ENCODE measurements around the gene PCNT. TPM values are rescaled to one million over a fixed set of nuclear protein-coding genes. Genes with fewer than 3 reads are reported as not detected.

PCNT gene
- total and polyA plus RNA-seq, 2 of the 8 experiments (the other 6 are each of a cell fraction or from before 2014, with no cell fraction given), result 9.9 to 45.1 TPM

DNA sequence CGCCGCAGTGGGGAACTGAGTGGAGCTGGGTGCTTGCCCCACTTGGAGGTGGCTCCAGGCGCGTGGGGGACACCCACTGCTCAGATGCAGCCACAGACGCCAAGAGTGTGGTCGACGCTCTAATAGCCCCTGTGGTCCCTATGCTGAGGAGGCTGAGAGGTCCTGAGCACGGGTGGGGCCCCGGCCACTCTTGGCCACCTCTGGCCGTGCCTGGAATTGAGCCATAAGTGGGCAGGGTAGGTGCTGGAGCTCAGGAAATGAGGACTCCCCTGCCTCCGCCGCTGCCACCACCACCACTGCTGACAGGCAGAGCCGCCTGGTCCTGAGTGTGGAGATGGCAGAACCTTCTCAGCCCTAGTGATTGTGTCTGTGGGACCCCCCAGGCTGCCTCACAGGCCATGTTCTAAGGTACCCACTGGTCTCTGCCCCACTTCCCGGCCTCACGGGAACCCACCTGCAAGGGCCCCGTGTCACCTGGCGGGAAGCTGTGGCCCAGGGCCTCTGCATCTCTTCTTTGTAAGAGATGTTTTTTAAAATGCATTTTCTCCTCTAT is 100.2 kb downstream of the PCNT start:
- peaks cover 4 to 20% (median 10%) of the 10 kb centered on the region in 4 experiments; a peak in 7 of 8 replicates for H3K36me3 ChIP-seq (ENCODE audit: control insufficient read depth in 2 of 4, insufficient read depth in 4 of 4, low read length in 3 of 4)
- H2BK120ac ChIP-seq (replicated peaks; ENCODE audit: low read depth, low read length), result no peak overlapping the region
- no peaks in the 10 kb centered on the region for H3K9me3 ChIP-seq (ENCODE audit: insufficient read depth in 2 of 2, low read depth in 1 of 2, low read length in 1 of 2)
- no peak overlapping the region for H3K9ac ChIP-seq (replicated peaks in 1 of 4; ENCODE audit: extremely low read depth in 1 of 4, low read depth in 3 of 4, low read length in 3 of 4)
- H3K23ac ChIP-seq (ENCODE audit: insufficient read length), result no peak overlapping the region
- no peaks in the 10 kb centered on the region for H4K20me1 ChIP-seq (replicated peaks in 1 of 2; ENCODE audit: control insufficient read depth in 1 of 2, insufficient read depth in 2 of 2, low read length in 2 of 2)
- H3K4ac ChIP-seq (replicated peaks; ENCODE audit: insufficient read length, low read depth, low read length), result peak overlapping the region; percentile 60
- H3K4me1 ChIP-seq (replicated peaks in 1 of 4; ENCODE audit: control insufficient read depth in 3 of 4, insufficient read depth in 4 of 4, low read length in 3 of 4), result peaks cover 0 to 16% (median 6%) of the 10 kb centered on the region in 4 experiments; a peak in 5 of 7 replicates
- H3K79me2 ChIP-seq (ENCODE audit: control insufficient read depth in 1 of 2, insufficient read depth in 2 of 2, low read length in 2 of 2), result no peaks in the 10 kb centered on the region
- WGBS, 2 experiments (ENCODE audit: extremely low coverage in 1 of 2, insufficient coverage in 1 of 2, insufficient read length in 1 of 2, insufficient replicate concordance in 2 of 2, low coverage in 1 of 2, low lambda C conversion rate in 2 of 2, missing lambda C conversion rate in 1 of 2), result 90% methylated on average over 17 of the region's 17 CpGs; no CpG with 5 or more reads in 1 of the 2 experiments
- FAIRE-seq (no peak), DNase-seq (ENCODE audit: low read depth in 1 of 2, low spot score in 2 of 2) (no peak)
- peak overlapping the region; percentile 98 for H4K91ac ChIP-seq (replicated peaks; ENCODE audit: insufficient read length, low read length)
- peak overlapping the region; percentile 78; the same call in 1 of the 2 replicates for H3K18ac ChIP-seq (ENCODE audit: extremely low read depth, low read length)
- TF ChIP-seq, protein P1, sequence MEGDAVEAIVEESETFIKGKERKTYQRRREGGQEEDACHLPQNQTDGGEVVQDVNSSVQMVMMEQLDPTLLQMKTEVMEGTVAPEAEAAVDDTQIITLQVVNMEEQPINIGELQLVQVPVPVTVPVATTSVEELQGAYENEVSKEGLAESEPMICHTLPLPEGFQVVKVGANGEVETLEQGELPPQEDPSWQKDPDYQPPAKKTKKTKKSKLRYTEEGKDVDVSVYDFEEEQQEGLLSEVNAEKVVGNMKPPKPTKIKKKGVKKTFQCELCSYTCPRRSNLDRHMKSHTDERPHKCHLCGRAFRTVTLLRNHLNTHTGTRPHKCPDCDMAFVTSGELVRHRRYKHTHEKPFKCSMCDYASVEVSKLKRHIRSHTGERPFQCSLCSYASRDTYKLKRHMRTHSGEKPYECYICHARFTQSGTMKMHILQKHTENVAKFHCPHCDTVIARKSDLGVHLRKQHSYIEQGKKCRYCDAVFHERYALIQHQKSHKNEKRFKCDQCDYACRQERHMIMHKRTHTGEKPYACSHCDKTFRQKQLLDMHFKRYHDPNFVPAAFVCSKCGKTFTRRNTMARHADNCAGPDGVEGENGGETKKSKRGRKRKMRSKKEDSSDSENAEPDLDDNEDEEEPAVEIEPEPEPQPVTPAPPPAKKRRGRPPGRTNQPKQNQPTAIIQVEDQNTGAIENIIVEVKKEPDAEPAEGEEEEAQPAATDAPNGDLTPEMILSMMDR (IDR thresholded peaks at IDR 0.05; ENCODE audit: control extremely low read depth in 1 of 3, insufficient read depth in 1 of 3, low read depth in 1 of 3, low read length in 3 of 3), result peak in 2 of 3 experiments; percentile 11 to 25; a peak in 2 of 4 replicates
- no peak for TF ChIP-seq SIN3A (conservative IDR thresholded peaks at IDR 0.05 in 1 of 2, IDR thresholded peaks at IDR 0.05 in 1 of 2; ENCODE audit: low read depth in 1 of 2, low read length in 2 of 2)
- peak overlapping the region; percentile 50 for H3K56ac ChIP-seq (replicated peaks; ENCODE audit: insufficient read length, low read depth, low read length)
- H3K79me1 ChIP-seq (ENCODE audit: low read depth, low read length), result no peaks in the 10 kb centered on the region
- peak overlapping the region; percentile 80; the same call in 1 of the 2 replicates for H2BK20ac ChIP-seq (ENCODE audit: low read length)
- H4K5ac ChIP-seq (ENCODE audit: insufficient read length, low read depth, low read length), result peak overlapping the region; percentile 36
- H3K27ac ChIP-seq (ENCODE audit: low read depth, low read length), result peak overlapping the region; percentile 45; the same call in 1 of the 2 replicates
- no peak overlapping the region for H3K14ac ChIP-seq (ENCODE audit: insufficient read length)
- H2AFZ ChIP-seq (ENCODE audit: low read length), result no peak overlapping the region
- H3K23me2 ChIP-seq (ENCODE audit: low read depth, low read length), result 0 out of 2 replicates have a peak, but pooled peaks cover 2% of the 10 kb centered on the region
- H3K27me3 ChIP-seq (replicated peaks in 1 of 4; ENCODE audit: control insufficient read depth in 3 of 4, extremely low read depth in 1 of 4, insufficient read depth in 3 of 4, low read length in 3 of 4), result no peaks in the 10 kb centered on the region
- H2BK5ac ChIP-seq (ENCODE audit: low read depth, low read length), result peak overlapping the region; percentile 58; the same call in 1 of the 2 replicates
- H2BK12ac ChIP-seq (ENCODE audit: low read depth, low read length), result peak overlapping the region; percentile 93
- no peak overlapping the region for H2BK15ac ChIP-seq (ENCODE audit: low read length)
- H3K4me3 ChIP-seq (ENCODE audit: extremely low read depth in 1 of 4, insufficient read depth in 2 of 4, low read depth in 3 of 4, low read length in 4 of 4), result no peak overlapping the region
- no peak overlapping the region; the same call in 1 of the 2 replicates for H2AK5ac ChIP-seq (ENCODE audit: low read depth, low read length)
- ChIA-PET POLR2A (ENCODE audit: partially characterized antibody) (no interaction called here), CTCF (ENCODE audit: partially characterized antibody) (interaction anchor here (1.9 to 2.3 kb wide), 2 partner anchors 11 to 12 kb away, joined by 4 to 6 read pairs; no protein-coding TSS in a partner anchor)
- no peak overlapping the region for H4K8ac ChIP-seq (ENCODE audit: extremely low read depth, insufficient read depth, low read length)
- H3K4me2 ChIP-seq (ENCODE audit: insufficient read depth in 1 of 2, low read depth in 2 of 2, low read length in 2 of 2), result no peak overlapping the region
